Mammary epithelial cell (primary cell): Measurements from ENCODE around the gene AVPR1A.

Experiments
- CTCF ChIP-seq, 2 donors: IDR thresholded peaks in 1 of 2; conservative IDR thresholded peaks in 1 of 2; 2 replicates each; pipeline ENCODE4 v1.5.1; 2011 to 2012; ENCODE audit warnings: inconsistent platforms in 2 of 2, low read length in 2 of 2, mild to moderate bottlenecking in 2 of 2, control low read depth in 1 of 2, low read depth in 1 of 2; ENCODE audit not compliant: insufficient read depth in 1 of 2; ENCODE audit errors: extremely low read depth in 1 of 2
- EZH2 ChIP-seq: IDR thresholded peaks from 2 replicates; pipeline ENCODE4 v1.6.1; 2012; ENCODE audit warnings: low read length, inconsistent platforms, borderline replicate concordance

- no peak for TF ChIP-seq CTCF (conservative IDR thresholded peaks at IDR 0.05 in 1 of 2, IDR thresholded peaks at IDR 0.05 in 1 of 2; ENCODE audit: extremely low read depth in 1 of 2, insufficient read depth in 1 of 2, low read depth in 1 of 2, low read length in 2 of 2)
- TF ChIP-seq EZH2 = no peak
Observed at GRCh38 chr12:63155375-63155774, 4.4 kb upstream of the AVPR1A start.
